Mesenteric fat pad (tissue), 1 donor: ENCODE data around the gene SYT4. TPM values are rescaled to one million over a fixed set of nuclear protein-coding genes. Genes with fewer than 3 reads are reported as not detected.
A peak's percentile ranks its signal among the peaks of the same experiment; 100 is the strongest.
"Not testable (repeated sequence)": the region's sequence is repeated elsewhere in the genome, so short reads cannot be mapped to it uniquely, and the experiment has no call there.

Experiments used
- DNase-seq: peaks from one replicate; pipeline ENCODE4 v3.0.0-alpha.2; 2020; ENCODE audit warnings: low spot score
- long read RNA-seq: library from polyadenylated mRNA; unstranded; transcript quantifications from one replicate; pipeline ENCODE4 v2.0.0, GENCODE V29; 2020
- total RNA-seq: library from RNA; stranded (reverse); fragmentation: NEBNext Ultra II Directional; extraction: Animal tissue kit (Norgen Biotek cat#: 25700); gene quantifications from one replicate; pipeline ENCODE4 v1.2.1, GENCODE V29; 2021
- donor health status: DM: yes; HTN: yes; CAD: no.

Gene SYT4, protein sequence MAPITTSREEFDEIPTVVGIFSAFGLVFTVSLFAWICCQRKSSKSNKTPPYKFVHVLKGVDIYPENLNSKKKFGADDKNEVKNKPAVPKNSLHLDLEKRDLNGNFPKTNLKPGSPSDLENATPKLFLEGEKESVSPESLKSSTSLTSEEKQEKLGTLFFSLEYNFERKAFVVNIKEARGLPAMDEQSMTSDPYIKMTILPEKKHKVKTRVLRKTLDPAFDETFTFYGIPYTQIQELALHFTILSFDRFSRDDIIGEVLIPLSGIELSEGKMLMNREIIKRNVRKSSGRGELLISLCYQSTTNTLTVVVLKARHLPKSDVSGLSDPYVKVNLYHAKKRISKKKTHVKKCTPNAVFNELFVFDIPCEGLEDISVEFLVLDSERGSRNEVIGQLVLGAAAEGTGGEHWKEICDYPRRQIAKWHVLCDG
- total RNA-seq, result not detected
- long read RNA-seq, result 0 reads

DNA sequence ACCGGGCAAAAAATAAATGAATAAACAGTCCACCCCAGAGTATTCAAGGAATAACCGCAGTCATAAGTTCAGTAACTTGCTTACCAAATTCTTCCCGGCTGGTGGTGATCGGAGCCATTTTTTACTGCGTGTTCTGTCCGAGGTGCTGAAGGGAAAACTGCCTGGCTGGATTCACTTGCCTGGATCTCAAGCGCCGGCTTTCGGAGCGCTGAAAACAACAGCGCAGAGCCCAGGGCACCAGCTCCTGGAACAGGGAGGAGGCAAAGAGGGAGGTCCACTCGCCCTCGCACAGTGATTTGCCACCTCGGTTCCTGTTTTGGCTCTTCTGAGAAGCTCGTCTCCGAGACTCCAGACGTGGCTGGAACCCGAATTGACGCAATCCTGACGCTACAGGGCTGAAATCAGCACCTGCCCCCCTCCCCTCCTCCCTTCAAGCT lies at the start of gene SYT4:
TSS of gene SYT4 (minus strand) at position 327 of the 437 bp plus-strand sequence. CDS start at position 118, 209 bp downstream.
- peak; percentile 71 for DNase-seq

DNA sequence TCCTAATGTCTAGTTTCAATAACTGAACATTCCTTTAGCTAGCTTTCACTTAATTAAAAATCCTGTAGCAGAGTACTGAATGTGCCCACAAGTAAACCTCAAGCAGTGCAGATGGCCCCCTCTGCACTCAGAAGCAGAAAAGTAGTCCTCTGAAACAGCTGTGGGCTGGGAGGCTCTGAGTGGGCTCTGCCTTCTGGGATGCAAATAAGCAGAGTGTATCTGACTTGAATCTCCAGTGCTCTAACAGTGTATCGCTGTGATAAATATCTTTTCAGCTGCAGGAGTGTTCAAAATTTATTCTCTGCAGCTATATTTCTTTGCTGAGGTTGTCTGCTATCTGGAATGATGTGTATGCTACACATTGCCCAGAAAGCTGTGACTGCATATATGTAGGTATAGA lies 44.8 kb upstream of the SYT4 start:
- DNase-seq, result no peak

DNA sequence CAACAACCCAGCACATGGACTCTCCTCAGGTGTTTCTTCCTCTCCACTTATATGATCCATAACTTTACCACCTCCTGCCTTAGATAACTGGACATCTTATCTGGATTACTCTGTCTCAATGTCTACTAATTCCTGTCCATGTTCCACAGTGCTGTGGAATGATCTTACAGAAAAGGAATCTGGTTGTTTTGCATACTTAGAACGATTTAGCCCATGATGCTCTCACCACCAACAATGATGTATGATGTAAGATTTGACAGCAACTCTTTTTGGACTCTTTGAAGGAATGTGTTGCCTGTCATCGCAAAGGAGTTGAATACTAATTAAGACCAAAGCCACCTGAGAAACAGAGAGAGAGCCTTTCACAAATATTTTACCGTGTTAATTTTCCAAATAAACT lies 37.7 kb upstream of the SYT4 start:
- no peak for DNase-seq

DNA sequence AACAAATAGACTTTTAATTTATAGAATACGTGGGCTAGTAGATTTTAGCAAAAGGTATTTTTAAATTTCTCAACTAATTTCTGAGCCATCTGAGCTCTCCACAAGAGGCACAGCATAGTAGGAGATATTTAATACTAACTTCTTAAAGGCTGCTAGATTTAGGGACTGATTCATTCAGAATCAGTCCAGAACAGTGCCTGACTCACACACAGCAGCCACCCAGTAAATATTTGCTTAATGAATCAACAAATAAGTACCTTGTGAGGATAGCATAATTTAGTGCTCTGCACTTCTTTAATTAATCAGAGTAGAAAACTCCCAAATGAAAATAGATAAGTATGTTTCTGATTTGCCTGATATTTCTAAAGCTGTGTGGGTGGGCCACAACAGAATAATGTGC lies 35.6 kb upstream of the SYT4 start:
- no peak for DNase-seq

DNA sequence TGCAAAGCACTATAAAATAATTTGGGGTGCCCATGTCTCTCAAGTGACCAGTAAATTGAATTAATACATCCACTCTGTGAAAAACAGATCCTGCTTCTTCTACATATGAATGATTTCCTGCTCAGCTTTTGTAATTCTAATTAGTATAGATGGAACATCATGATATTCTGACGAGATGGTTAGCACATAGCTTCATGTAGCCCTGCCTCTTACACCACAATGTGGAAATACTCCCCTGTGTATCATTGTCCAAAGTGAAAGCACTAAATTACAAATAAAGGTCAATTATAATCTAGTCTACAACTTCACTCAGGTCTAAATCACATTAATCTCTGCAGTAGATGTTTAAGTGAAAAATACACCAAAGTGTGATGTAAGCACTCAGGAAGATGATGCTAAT lies 32.9 kb upstream of the SYT4 start:
- DNase-seq, result no peak

DNA sequence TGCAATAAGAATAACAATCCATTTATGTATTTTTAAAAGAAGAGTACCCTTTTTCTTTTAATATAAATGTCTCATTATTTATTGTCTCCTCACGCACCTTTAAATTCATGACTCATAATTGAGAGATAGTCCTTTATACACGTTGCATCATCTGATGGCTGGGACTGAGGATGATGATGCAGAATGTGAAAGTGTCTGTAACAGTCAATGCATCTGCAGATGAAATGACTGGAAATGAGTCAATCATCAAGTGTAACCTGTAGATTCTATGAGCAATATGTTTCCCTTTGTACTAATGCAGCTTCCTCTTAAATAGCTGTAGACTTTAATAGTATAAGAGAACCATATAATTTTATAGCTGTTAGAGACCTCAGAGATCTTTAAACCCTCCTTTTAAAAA lies 26.1 kb upstream of the SYT4 start:
- no peak for DNase-seq

DNA sequence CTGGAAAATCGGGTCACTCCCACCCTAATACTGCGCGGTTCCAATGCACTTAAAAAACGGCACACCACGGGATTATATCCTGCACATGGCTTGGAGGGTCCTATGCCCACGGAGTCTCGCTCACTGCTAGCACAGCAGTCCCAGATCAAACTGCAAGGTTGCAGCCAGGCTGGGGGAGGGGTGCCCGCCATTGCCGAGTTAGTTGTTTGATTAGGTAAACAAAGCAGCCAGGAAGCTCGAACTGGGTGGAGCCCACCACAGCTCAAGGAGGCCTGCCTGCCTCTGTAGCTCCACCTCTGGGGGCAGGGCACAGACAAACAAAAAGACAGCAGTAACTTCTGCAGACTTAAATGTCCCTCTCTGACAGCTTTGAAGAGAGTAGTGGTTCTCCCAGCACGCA lies 8.9 kb upstream of the SYT4 start:
- not testable (repeated sequence) for DNase-seq

DNA sequence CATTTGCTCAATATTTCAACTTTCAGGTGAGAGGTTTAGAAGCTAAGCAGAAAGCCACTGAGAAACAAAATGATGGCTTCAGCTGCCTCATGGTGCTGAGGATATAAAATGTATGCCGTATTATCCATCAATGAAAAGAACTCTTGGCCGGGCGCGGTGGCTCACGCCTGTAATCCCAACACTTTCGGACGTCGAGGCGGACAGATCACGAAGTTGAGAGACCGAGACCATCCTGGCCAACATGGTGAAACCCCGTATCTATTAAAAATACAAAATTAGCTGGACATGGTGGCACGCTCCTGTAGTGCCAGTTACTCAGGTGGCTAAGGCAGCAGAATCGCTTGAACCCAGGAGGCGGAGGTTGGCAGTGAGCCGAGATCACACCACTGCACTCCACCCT lies 6.0 kb upstream of the SYT4 start:
- no peak for DNase-seq

DNA sequence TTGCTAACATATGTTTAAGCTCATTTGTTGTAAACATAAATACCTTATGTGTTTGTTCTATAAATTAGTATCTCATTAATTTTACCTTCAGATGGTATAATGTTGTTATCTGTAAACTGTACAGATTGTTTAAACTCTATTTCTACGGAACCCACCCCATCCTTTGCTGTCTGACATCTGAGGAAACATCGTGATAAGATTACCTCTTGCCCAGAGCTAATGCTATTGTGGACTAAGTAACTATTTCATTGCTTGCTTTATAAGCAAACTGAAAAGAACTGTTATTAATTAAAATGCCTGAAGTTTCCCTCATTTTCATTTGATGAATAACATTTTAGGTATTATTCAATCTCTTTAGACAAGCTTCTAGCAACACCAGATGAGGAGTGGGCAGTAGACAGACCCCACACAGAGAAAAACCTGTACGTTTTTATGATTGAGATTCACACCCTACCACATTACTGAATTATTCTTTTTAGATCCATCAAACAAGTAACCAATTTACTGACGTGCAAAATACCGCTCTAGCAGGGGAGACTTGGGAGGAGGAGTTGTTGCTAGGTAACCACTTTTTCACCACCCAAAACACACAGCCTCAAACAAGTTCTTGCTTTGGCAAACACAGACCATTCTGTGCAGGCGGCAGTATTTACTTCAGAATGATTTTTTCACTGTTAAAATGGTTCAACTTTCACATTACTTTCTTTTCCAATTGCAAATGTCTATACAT lies 1.9 kb upstream of the SYT4 start:
- DNase-seq, result no peak

DNA sequence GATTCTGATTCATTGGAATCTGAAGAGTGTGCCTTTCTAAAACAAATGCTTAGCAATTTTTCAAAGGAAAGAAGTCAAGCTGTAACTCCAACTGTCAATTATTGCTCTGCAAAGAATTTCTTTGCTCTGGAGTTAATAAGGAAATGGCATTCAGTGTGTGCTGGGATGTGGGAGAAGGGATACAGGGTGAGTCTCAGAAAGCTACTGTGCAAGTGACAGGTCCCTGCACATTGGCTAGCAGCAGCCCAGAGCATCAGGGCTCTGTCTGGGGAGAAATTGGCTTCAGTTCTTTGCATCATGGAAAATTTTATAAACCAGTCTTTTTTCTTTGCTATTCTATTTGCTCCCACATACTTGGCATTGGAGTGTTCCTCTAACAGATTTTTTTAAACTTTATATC lies 1.1 kb upstream of the SYT4 start:
- DNase-seq, result no peak

DNA sequence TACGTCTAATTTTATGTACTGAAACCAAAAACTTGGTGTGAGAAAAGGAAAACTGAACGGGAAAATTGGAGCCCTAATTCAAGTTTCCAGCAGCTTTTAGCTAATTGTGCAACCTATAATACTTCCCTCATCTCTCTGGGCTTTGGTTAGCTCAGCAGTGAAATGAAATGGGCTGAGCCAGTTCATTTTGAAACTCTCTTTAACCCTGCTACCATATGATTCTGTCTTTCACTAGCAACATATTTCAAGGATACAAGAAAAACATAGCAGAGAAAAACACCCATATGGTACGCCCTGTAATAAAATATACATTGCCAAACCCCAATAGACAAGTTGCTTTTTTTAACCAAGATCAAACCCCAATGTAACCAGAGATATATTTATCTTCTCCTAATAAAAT lies 799 bp downstream of the SYT4 start:
- no peak for DNase-seq

DNA sequence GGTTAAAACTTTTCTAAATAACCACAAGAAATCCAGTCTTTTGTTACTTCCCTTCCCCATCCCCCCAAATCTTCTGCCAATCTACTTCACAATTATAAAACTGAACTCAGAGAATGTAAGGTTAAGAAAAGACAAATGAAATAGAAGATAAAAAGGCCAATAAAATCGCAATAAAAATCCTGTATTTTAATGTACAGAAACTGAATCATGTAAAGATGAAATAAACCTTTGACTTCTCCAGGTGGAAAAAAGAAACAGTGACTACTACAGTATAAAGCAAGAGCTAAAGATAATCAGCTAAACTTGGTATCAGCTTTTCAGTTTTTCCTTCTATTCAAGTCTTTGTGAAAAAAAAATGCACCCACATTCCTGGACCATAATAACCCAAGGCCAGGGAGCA lies 1.7 kb downstream of the SYT4 start:
- DNase-seq, result no peak

DNA sequence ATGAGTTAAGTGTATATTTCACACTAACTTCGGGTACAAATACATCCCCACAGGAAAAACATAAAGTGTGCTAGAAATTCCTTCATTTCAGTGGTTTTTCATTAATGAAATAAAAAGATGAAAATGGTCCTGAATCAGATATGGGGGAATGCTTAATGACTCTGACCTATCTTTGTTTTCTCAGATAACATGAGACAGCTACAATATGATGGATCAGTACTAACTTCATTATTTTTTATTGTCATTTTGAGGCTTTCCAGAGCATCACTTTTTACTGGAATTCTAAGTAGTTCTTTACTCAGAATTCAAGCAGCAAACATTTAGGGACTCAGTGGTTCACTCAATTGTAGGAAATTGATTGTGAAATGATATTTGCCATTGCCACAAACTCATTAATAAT lies 2.8 kb downstream of the SYT4 start:
- no peak for DNase-seq

DNA sequence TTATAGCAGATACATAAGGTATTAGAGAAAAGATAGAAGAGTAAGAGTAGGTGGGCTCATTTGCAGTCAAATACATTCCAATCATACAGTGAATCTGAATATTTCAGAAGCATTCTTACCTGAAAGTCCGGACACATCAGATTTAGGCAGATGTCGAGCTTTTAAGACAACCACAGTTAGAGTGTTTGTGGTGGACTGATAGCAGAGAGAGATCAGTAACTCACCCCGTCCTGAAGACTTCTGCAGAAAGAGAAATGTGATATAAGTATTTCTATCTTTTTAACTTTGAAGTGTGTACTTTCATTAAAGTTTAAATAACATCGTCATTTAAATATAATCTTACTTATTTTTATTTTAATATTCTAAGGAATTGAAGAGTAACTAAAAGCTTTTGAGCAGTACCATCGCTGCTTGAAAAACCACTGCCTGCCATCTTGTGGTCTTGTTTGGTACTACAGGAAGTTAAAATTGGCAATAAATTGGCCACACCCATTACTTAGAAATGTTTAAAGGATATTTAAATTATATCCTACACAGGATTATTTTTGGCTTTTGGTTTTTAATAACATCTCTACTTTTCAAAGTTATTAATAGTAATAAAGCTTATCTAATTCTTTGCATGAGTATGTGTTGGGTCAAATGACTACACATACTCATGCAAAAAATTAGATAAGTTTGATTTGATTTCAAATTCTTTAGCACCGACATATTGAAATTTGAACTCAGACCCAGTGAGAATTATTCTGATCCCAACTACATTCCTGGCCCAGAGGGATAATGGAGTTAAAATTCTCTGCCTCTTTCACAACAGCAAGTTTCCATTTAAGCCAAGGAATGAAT lies 5.5 kb downstream of the SYT4 start:
- no peak for DNase-seq

DNA sequence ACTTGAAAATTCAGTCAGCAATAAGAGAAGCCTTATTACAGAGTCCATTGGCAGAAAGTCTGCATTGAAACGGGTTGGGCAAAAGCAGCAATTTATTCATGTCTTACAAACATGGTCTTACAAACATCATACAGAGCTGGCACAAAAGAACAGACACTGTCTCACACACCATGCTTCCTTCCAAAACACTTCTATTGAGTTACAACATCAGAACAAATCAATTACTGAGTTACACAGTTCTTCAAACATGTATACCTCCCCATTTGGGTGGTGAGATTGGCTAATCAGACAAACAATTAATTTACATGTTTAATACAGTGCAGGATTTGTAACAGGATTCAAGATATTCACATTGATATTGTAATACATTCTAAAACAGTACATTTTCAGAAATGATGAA lies 9.5 kb downstream of the SYT4 start:
- DNase-seq, result no peak

DNA sequence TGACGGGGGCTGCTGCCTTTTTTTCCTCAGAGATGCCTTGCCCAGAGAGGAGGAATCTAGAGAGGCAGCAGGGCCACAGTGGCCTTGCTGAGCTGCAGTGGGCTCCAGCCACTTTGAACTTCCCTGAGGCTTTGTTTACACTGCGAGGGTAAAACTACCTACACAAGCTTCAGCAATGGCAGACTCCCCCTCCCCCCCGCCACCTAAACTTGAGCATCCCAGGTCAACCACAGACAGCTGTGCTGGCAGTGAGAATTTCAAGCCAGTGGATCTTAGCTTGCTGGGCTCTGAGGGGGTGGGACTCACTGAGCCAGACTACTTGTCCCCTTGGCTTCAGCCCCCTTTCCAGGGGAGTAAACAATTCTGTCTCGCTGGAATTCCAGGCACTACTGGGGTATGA lies 11.8 kb downstream of the SYT4 start:
- no peak for DNase-seq

DNA sequence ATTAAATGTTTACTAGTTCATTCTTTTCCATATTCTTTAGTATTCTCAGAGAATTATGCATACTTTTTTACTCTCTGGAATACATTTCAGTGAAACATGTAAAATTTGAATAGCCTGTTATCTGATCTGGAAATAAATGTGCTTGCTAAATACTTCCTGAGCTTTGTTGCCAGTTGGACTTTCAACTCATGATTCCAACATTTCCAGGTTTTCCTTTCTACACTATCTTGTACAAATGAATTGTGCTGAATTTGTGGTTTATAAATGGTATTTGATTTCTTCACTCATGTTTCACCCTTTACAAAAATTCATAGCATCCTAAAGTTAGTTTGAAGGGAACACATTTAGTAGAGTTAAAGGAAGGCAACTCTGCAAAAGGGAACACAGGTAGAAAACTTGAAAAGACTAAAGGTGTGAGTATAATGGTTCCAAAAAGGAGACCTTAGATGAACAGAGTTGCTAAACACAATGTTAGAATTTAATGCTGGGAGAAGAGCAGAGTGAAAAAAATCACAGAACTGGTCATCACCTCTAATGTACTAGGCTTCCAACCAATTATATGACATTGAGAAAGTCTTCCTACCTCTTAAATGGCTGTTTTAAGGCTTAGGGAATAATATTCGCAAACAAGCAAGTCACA lies 28.6 kb downstream of the SYT4 start:
- no peak for DNase-seq

DNA sequence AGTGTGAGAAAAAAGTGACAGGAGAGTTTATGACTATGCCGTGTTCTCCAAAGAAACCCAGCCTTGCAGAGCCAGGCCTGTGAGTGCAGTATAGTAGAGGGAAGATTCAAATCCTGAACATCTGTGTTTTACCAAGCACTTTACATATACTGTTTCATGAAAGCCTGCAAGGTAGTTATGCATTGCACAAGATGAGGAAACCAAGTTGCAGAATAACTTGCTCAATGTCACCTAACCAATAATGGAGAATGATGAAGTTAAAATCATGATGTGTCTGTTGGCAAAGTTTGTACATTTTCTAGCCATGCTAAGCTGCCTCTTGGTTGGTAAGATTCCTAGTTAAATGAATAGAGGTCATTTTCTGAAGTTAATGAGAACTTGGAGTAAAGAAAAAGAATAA lies 29.3 kb downstream of the SYT4 start:
- DNase-seq, result no peak

DNA sequence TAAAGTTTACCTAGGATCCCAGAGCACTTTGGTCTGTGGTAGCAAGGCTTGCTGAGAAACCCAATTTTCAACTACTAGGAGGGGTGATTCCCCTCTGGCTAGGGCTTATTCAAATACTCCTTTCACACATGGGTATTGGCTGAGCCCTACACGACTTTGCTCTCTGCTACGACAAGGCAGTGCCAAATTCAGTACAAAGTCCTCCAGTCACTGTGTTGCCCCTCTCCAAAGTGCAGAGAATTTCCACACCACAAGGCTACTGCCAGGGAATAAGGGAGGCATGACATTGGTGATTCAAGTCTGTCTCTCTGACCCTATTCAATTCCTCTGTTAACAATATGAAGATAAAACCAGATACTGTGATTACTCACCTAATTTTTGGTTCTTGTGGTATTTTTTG lies 38.9 kb downstream of the SYT4 start:
- no peak for DNase-seq

DNA sequence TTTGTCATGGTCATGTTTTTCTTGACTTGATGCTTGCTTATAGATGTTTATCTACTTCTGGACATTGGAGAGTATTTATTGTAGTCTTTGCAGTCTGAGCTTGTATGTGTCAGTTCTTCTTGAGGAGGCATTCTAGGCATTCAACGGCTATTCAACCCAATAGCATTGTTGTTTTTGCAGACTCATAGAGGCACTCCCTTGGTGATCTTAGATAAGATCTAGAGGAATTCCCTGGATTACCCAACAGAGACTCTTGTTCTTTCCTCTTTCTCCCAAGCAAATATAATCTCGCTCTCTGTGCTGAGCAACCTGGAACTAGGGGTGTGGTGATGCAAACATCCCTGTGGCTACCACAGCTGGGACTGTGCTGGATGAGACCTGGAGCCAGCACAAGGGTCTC lies 40.4 kb downstream of the SYT4 start:
- DNase-seq, result no peak

DNA sequence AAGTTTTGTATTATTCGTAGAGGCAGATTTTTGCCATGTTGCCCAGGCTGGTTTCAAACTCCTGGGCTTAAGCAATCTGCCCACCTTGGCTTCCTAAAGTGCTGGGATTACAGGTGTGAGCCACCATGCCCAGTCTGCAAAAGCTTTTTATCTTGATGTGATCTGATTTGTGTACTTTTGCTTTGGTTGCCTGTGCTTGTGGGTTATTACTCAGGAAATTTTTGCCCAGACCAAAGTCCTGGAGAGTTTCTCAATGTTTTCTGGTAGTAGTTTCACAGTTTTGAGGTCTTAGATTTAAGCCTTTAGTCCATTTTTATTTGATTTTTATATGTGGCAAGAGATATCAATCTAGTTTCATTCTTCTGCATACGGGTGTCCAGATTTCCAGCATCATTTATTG lies 42.4 kb downstream of the SYT4 start:
- DNase-seq, result no peak
